Mammary epithelial cell (primary cell): ENCODE results near the gene SLC17A4.

Source experiments
- CTCF ChIP-seq, 2 donors: IDR thresholded peaks in 1 of 2; conservative IDR thresholded peaks in 1 of 2; 2 replicates each; pipeline ENCODE4 v1.5.1; 2011 to 2012; ENCODE audit warnings: inconsistent platforms in 2 of 2, low read length in 2 of 2, mild to moderate bottlenecking in 2 of 2, control low read depth in 1 of 2, low read depth in 1 of 2; ENCODE audit not compliant: insufficient read depth in 1 of 2; ENCODE audit errors: extremely low read depth in 1 of 2
- EZH2 ChIP-seq: IDR thresholded peaks from 2 replicates; pipeline ENCODE4 v1.6.1; 2012; ENCODE audit warnings: low read length, inconsistent platforms, borderline replicate concordance

- TF ChIP-seq CTCF (conservative IDR thresholded peaks at IDR 0.05 in 1 of 2, IDR thresholded peaks at IDR 0.05 in 1 of 2; ENCODE audit: extremely low read depth in 1 of 2, insufficient read depth in 1 of 2, low read depth in 1 of 2, low read length in 2 of 2) (no peak), EZH2 (no peak)
These were observed 32.9 kb downstream of the SLC17A4 start for GRCh38 chr6:25787428-25787827.
